HUES6 (cell line): ENCODE data around the gene AURKA.

ENCODE experiments used
- H3K27ac ChIP-seq: 2 replicates; pipeline ENCODE4 v1.7.0; 2013; ENCODE audit warnings: low read depth, mild to moderate bottlenecking, low read length, inconsistent platforms
- H3K27me3 ChIP-seq: 2 replicates; pipeline ENCODE4 v1.6.1; 2013; ENCODE audit warnings: low read length; ENCODE audit not compliant: control insufficient read depth, insufficient read depth
- H3K36me3 ChIP-seq: 2 replicates; pipeline ENCODE4 v1.6.1; 2013; ENCODE audit warnings: low read length; ENCODE audit not compliant: control insufficient read depth, insufficient read depth
- H3K4me1 ChIP-seq: 2 replicates; pipeline ENCODE4 v1.6.1; 2013; ENCODE audit warnings: low read length; ENCODE audit not compliant: control insufficient read depth, insufficient read depth
- H3K4me3 ChIP-seq: 2 replicates; pipeline ENCODE4 v1.5.1; 2013; ENCODE audit warnings: low read depth, low read length
- H3K9ac ChIP-seq: one replicate; pipeline ENCODE4 v1.6.1; 2013; ENCODE audit warnings: mild to moderate bottlenecking, low read length
- H3K9me3 ChIP-seq: 2 replicates; pipeline ENCODE4 v1.6.1; 2013; ENCODE audit warnings: low read depth, low read length; ENCODE audit not compliant: control insufficient read depth, insufficient read depth

Gene AURKA

DNA sequence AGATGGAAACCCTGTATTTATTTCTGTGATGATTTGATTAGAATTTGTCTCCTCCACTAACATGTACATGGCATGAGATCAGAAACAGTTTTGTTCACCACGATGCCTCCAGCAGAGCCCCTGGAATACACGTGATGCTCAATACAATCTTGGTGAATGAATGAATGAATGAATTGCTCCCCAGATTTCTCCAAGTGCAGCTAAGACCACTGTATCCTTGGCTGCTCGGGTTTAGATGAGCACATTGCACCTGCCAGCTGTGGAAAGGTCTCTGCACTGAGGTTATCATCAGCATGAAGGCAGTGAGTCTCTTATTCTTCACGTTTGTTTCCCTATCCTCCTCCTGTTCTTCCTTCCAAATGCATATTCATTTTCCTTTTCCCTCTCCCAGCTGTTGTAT lies 37.9 kb upstream of the AURKA start:
- Histone ChIP-seq H3K36me3 (no peaks in the 10 kb centered on the region), H3K4me1 (no peaks in the 10 kb centered on the region), H3K9ac (no peak overlapping the region), H3K27me3 (peaks cover 15% of the 10 kb centered on the region), H3K4me3 (no peak overlapping the region), H3K27ac (no peak overlapping the region), H3K9me3 (no peaks in the 10 kb centered on the region)

DNA sequence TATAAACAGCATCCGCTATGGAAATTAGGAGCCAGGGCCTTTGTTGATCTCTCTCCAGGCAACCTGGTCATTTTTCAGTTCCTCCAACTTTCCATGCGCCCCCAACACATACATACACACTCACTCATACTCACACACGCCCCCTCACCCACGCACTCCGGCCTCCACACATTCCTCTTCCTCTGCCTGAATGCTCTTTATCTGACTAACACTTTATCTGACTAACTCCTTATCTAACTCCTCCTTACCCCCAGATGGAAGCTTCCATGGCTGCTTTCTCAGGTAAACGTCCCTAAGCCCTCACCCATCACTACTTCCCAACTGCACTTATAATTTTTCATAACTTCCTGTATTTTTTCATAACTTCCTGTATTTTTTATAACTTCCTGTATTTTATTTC lies 37.5 kb upstream of the AURKA start:
- Histone ChIP-seq H3K4me1 (no peaks in the 10 kb centered on the region), H3K27me3 (peaks cover 19% of the 10 kb centered on the region), H3K9ac (no peak overlapping the region), H3K9me3 (no peaks in the 10 kb centered on the region), H3K4me3 (no peak overlapping the region), H3K36me3 (no peaks in the 10 kb centered on the region), H3K27ac (no peak overlapping the region)

DNA sequence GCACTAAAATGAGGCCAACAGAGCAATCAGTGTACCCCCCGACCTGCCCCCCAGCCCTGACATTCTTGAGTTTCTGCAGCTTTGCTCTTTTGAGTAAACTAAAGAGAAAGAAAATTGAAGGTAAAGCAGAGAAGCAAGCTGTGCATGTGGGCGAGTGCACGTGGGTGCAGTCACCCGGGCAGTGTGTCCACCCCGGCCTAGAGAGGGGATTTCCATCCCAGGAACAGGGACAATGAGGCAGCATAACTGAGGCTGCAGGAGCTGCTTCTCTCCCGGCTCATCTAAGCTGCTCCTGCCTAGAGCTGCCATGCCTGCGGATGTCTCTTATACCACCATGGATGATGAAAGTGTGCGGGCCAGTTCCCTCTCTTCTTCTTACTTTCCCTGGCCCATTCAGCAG lies 36.9 kb upstream of the AURKA start:
- H3K36me3 ChIP-seq = no peaks in the 10 kb centered on the region
- H3K4me3 ChIP-seq = no peak overlapping the region
- peaks cover 19% of the 10 kb centered on the region for H3K27me3 ChIP-seq
- H3K9ac ChIP-seq = no peak overlapping the region
- no peak overlapping the region for H3K27ac ChIP-seq
- H3K9me3 ChIP-seq = no peaks in the 10 kb centered on the region
- no peaks in the 10 kb centered on the region for H3K4me1 ChIP-seq

DNA sequence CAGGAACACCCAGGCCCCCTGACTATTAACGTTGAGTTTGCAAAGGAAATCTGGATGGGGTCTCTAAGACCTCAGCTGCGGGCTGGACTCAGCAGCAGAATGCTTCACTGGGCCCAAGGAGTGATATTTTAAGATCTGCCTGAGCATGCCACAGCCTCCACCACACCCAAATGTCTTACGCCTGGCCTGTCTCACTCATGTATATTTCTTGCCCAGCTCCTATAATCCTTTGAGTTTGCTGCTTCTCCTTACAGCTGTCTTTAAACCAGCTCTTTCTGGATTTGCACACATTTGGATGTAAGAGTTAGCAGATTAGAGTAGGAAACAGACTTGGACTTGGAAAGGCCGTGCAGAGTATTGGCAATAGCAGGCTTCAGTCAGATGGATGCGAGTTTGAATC lies 36.4 kb upstream of the AURKA start:
- peaks cover 19% of the 10 kb centered on the region for H3K27me3 ChIP-seq
- no peaks in the 10 kb centered on the region for H3K4me1 ChIP-seq
- no peaks in the 10 kb centered on the region for H3K9me3 ChIP-seq
- no peak overlapping the region for H3K27ac ChIP-seq
- no peak overlapping the region for H3K9ac ChIP-seq
- H3K36me3 ChIP-seq = no peaks in the 10 kb centered on the region
- no peak overlapping the region for H3K4me3 ChIP-seq

DNA sequence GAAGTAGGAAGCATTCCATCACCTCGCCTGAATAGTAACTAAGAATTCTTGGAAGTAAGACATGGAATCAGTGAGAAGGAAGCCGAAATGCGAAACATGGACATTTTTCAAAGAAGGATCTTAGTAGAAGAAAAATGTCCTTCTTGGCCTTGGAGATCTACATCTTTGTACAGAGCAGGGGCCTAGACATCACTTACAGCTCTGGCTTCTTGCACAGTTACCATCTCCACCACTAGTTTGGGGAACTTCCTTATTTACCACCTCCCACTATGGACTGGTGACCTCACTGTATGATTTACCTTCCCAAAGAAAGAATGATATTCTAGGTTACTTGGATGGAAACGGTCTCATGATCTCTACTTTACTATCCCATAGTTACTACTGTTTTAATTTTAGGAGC lies 35.8 kb upstream of the AURKA start:
- no peak overlapping the region for H3K4me3 ChIP-seq
- H3K27me3 ChIP-seq = peaks cover 19% of the 10 kb centered on the region
- H3K36me3 ChIP-seq = no peaks in the 10 kb centered on the region
- H3K9me3 ChIP-seq = no peaks in the 10 kb centered on the region
- no peak overlapping the region for H3K27ac ChIP-seq
- H3K4me1 ChIP-seq = peaks cover 3% of the 10 kb centered on the region
- H3K9ac ChIP-seq = no peak overlapping the region

DNA sequence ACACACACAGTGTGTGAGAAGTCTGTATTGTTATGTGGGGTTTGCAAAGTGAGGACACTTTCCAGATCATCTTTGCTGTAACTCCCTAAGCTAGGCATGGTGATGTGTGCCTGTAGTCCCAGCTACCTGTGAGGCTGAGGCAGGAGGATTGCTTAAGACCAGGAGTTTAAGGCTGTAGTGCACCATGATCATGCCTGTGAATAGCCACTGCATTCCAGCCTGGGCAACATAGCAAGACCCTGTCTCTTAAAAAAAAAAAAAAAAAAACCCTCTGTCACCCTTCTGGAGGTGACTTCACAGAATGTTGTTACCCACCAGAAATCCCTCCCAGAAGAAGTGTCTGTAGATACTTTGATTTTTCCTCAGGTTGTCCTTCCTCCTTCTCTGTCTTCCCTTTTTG lies 34.9 kb upstream of the AURKA start:
- Histone ChIP-seq H3K4me3 (no peak overlapping the region), H3K27ac (no peak overlapping the region), H3K9me3 (no peaks in the 10 kb centered on the region), H3K36me3 (no peaks in the 10 kb centered on the region), H3K27me3 (peaks cover 24% of the 10 kb centered on the region), H3K4me1 (peaks cover 9% of the 10 kb centered on the region), H3K9ac (no peak overlapping the region)

DNA sequence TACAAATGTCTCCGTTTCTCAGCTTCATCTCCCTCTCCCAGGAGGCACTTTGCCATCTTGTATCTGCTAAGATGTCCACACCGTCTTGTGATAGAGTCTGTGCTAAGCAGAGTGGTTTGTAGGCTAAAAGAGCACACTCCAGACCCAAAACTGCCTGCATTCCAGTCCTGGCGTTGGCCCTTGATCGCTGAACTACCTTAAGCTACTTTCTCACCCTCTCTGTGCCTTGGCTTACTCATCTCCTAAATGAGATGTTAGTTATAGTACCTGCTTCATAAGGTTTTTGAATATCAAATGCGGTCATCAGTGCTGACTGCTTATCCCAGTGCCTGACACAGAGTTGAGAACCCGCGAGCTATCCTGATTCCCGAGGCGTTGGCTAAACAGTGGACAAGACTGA lies 34.0 kb upstream of the AURKA start:
- H3K9me3 ChIP-seq = no peaks in the 10 kb centered on the region
- H3K4me3 ChIP-seq = no peak overlapping the region
- peaks cover 9% of the 10 kb centered on the region for H3K4me1 ChIP-seq
- no peak overlapping the region for H3K9ac ChIP-seq
- no peaks in the 10 kb centered on the region for H3K36me3 ChIP-seq
- H3K27ac ChIP-seq = no peak overlapping the region
- H3K27me3 ChIP-seq = peaks cover 25% of the 10 kb centered on the region

DNA sequence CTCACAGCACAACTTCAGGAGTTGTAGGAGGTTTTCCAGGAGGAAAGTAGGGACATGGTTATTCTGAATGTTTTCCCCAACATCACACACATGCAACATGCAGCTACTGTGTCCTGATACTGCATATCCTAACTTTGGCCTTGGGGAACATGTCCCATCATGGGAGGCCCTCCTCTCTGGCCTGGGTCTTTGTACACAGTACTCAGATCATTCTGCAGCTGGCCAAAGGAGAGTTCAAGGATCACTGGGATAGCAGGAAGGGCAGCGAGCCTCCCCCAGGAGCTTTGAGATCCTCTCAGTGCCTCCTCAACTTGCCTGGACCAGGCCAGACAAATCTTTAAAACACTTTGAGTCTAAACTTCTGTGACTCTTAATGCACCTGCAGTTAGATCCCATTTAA lies 32.9 kb upstream of the AURKA start:
- H3K27ac ChIP-seq = no peak overlapping the region

DNA sequence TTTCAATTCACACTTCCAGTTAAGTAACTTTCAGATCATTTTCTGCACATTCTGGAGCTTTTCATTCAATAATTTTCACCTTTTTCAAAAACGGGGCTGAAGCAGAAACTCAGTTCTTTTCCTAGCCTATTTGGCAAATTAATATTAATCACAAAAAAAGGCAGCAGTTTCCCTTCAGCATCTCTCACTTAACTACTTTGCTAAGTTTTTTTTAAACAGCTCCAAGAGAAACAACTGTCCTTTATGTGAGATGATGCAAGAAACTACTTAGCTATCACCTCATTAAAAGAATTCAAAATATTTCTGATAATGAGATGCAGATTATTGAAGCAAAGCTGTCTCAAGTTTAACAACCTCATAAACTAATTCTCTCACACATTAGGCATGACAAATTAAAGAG lies 31.9 kb upstream of the AURKA start:
- no peak overlapping the region for H3K9ac ChIP-seq
- peaks cover 25% of the 10 kb centered on the region for H3K27me3 ChIP-seq
- no peaks in the 10 kb centered on the region for H3K9me3 ChIP-seq
- peaks cover 9% of the 10 kb centered on the region for H3K4me1 ChIP-seq
- no peak overlapping the region for H3K4me3 ChIP-seq
- H3K36me3 ChIP-seq = no peaks in the 10 kb centered on the region
- no peak overlapping the region for H3K27ac ChIP-seq

More for the DNA sequence above, 32.9 kb upstream of the AURKA start:
- Histone ChIP-seq H3K4me3 (no peak overlapping the region), H3K36me3 (no peaks in the 10 kb centered on the region), H3K4me1 (peaks cover 9% of the 10 kb centered on the region), H3K27me3 (peaks cover 25% of the 10 kb centered on the region), H3K9me3 (no peaks in the 10 kb centered on the region), H3K9ac (no peak overlapping the region)

DNA sequence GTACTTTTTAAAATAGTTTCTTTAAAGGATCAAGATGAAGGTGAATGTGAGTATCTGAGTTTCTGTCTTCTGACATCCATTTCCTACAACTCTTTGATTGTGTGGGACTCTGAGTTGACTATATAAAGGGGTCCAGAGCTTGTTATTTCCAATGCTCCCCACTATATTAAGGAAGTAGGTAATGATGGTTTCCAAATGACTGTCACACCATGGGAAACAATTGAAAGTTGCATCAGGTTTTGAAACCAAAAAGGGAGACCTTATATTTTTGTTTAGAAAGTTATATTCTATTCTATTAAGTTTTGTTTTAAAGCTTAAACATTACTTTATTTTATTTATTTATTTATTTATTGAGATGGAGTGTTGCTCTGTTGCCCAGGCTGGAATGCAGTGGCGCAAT lies 31.2 kb upstream of the AURKA start:
- H3K27ac ChIP-seq = no peak overlapping the region
- no peak overlapping the region for H3K9ac ChIP-seq
- H3K36me3 ChIP-seq = no peaks in the 10 kb centered on the region
- no peaks in the 10 kb centered on the region for H3K9me3 ChIP-seq
- peaks cover 25% of the 10 kb centered on the region for H3K27me3 ChIP-seq
- H3K4me1 ChIP-seq = peaks cover 9% of the 10 kb centered on the region
- no peak overlapping the region for H3K4me3 ChIP-seq

DNA sequence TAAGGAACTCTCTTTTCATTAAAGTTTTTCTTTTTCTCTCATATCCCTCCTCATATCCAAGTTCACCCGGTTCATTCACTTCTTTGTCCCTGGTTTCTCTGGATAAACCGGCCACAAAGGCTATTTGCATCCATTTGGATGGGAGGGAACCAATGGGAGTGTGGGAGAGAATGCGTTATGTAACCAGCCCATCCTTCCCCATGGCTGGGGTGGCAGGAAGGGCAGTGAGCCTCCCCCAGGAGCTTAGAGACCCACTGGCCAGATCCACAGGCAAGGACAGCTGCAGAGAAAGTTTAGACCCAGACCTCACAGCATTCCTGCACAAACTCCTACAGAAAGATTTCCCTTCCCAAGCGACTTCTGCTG lies 30.8 kb upstream of the AURKA start:
- Histone ChIP-seq H3K9ac (no peak overlapping the region), H3K4me1 (peaks cover 9% of the 10 kb centered on the region), H3K27ac (no peak overlapping the region), H3K36me3 (no peaks in the 10 kb centered on the region), H3K9me3 (no peaks in the 10 kb centered on the region), H3K27me3 (peaks cover 25% of the 10 kb centered on the region), H3K4me3 (0 out of 2 replicates have a peak overlapping the region, but pooled peaks have one; percentile 14)
